Karpas-422 (cell line): ENCODE measurements around the gene YOD1. TPM values are rescaled to one million over a fixed set of nuclear protein-coding genes. Genes with fewer than 3 reads are reported as not detected.

ENCODE experiments used
- DNase-seq: peaks from one replicate; pipeline ENCODE4 v3.0.0-alpha.2; 2015
- H2AFZ ChIP-seq: fragments of 200-600 bp; sonication (generic); 2 replicates; pipeline ENCODE4 v1.6.1; 2014; ENCODE audit warnings: antibody characterized with exemption, low read length, mixed read lengths
- H3K27ac ChIP-seq: fragments of 200-600 bp; sonication (generic); 2 replicates; pipeline ENCODE4 v1.5.1; 2014; ENCODE audit warnings: mild to moderate bottlenecking, low read length, moderate library complexity
- H3K27me3 ChIP-seq: fragments of 200-600 bp; sonication (generic); 2 replicates; pipeline ENCODE4 v1.6.1; 2014; ENCODE audit warnings: low read length, mixed read lengths
- H3K36me3 ChIP-seq: fragments of 200-600 bp; sonication (generic); 2 replicates; pipeline ENCODE4 v1.6.1; 2014; ENCODE audit warnings: low read length, mixed read lengths; ENCODE audit not compliant: insufficient read depth
- H3K4me1 ChIP-seq: fragments of 200-600 bp; sonication (generic); 2 replicates; pipeline ENCODE4 v1.6.1; 2014; ENCODE audit warnings: mild to moderate bottlenecking, low read length, mixed read lengths
- H3K4me2 ChIP-seq: fragments of 200-600 bp; sonication (generic); 2 replicates; pipeline ENCODE4 v1.6.1; 2014; ENCODE audit warnings: low read length, low read depth, mild to moderate bottlenecking; ENCODE audit not compliant: poor library complexity, severe bottlenecking
- H3K4me3 ChIP-seq: fragments of 200-600 bp; sonication (generic); 2 replicates; pipeline ENCODE4 v1.5.1; 2014; ENCODE audit warnings: mild to moderate bottlenecking, antibody characterized with exemption, low read length, mixed read lengths
- H3K79me2 ChIP-seq: fragments of 200-600 bp; sonication (generic); 2 replicates; pipeline ENCODE4 v1.6.1; 2014; ENCODE audit warnings: mild to moderate bottlenecking, low read length, mixed read lengths
- H3K9ac ChIP-seq: fragments of 200-600 bp; sonication (generic); 2 replicates; pipeline ENCODE4 v1.6.0; 2014; ENCODE audit warnings: low read length
- H3K9me2 ChIP-seq: fragments of 200-600 bp; sonication (generic), shearing (Covaris generic); replicated peaks from 2 replicates; pipeline ENCODE4 v1.6.0; 2014; ENCODE audit warnings: mild to moderate bottlenecking, low read length, moderate library complexity; ENCODE audit not compliant: insufficient read depth
- H3K9me3 ChIP-seq: fragments of 300-700, 200-600 bp; sonication (generic); 2 replicates; pipeline ENCODE4 v1.6.1; 2014; ENCODE audit warnings: low read length, mixed read lengths
- H4K20me1 ChIP-seq: fragments of 200-600 bp; sonication (generic); 2 replicates; pipeline ENCODE4 v1.6.1; 2014; ENCODE audit warnings: mild to moderate bottlenecking, antibody characterized with exemption, low read length, low read depth; ENCODE audit not compliant: insufficient read depth
- total RNA-seq: library from RNA; depleted of rRNA; stranded (reverse); fragments of >200 nt; shearing (Covaris generic); gene quantifications from 2 replicates; pipeline ENCODE4 v1.2.3, GENCODE V29; 2014; ENCODE audit warnings: low replicate concordance

Gene YOD1
- total RNA-seq, 1 experiment from 2014 or later, result not detected

DNA sequence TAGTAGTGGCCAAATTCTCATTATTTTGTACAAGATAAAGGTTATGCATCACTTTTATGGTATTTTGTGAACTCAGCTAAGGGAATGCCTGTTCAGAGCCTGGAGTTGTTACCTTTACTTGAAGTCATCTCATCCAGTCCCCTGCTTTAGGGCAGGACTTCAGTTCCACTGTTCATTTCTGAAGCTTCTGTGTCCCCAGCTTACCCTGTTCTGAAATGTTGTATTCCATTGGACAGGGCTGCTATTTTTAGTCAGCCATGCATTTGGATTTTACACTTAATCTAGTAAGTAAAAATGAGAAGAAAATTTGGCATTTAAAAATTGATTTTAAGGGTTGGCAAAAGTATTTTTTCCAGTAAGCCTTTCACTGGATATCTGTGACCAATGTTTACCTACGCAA lies 26.0 kb upstream of the YOD1 start:
- Histone ChIP-seq H4K20me1 (no peaks in the 10 kb centered on the region), H3K9me2 (no peaks in the 10 kb centered on the region), H3K27me3 (no peaks in the 10 kb centered on the region), H3K79me2 (no peaks in the 10 kb centered on the region), H3K4me2 (no peak overlapping the region), H3K4me3 (no peak overlapping the region), H2AFZ (no peak overlapping the region), H3K9ac (no peak overlapping the region), H3K4me1 (no peaks in the 10 kb centered on the region), H3K9me3 (no peaks in the 10 kb centered on the region), H3K27ac (no peak overlapping the region), H3K36me3 (no peaks in the 10 kb centered on the region)
- DNase-seq, result no peak

DNA sequence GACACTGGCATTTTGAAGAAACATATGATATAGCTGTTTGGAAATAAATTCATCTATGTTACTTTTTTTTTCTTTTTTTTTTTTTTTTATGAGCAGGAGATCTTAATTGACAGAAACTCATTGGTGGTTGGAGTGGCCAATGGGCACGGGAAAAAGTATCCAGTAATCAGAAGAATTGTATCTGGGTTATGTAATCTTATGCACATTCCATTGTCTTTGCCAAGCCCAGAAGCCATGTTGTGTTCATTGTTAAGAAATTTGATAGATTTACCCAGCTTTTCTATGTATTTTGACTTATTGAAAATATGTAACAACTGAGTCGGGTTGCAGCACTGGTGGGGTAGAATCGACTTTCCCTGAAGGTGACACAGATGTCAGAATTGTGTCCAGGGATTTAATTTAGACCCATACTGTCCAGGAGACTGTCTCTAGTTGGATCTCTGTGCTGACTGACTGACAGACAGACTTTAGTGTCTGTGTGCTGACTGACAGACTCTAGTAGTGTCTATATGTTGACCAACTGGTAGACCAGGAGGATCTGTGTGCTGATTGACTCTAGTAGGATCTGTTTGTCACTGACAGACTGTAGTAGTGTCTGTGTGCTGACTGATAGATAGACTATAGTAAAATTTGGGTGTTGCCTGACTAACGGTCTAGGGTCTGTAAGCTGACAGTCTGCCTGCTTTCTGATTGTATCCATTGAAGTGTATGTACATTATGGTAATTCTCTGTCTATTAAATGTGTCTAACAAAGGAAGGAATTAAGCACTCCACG lies 25.4 kb upstream of the YOD1 start:
- H2AFZ ChIP-seq, result no peak overlapping the region
- no peak for DNase-seq
- no peak overlapping the region for H3K4me3 ChIP-seq

DNA sequence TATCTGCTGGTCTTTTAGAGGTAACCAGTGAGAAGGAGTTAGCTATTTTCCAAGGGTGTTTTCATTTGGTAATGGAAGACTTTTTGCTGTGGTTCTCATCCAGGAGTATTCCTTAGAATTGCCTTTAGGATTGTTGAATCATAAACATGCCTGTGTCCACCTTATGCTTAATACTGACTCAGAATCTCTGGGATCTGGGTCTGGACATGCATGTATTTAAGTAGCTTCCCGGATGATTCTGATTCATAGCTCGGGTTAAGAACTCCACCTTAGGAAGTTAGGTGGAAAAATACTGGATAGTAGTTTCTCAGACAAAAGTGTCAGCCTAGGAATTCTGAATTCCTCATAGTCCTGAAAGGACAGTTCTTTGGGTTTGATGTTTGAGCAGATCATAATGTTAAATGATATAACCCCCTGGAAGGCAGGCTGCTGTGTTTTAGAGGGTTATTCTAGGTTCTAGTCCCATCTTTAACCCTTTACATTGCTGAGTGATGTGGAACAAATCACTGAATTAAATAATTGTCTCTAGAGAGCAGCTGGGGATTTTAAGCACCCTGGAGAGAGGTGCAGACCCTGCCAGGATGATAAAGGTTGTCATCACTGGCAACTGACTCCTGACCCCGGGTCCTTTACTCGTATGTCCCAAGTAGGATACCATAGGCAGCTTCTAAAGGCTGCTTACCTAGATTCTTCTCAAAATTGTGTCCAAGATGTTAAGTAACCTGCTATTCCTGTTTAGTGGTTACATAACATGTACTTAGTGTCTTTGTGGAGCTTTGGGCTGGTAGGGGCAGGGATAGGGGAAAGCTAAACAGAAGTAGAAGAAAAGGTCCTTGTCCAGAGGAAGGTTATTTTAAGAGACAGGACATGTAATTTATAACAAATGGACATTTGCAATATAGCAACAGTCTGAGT lies 23.2 kb upstream of the YOD1 start:
- Histone ChIP-seq H3K79me2 (no peaks in the 10 kb centered on the region), H3K9me3 (no peaks in the 10 kb centered on the region), H3K27ac (no peak overlapping the region), H3K4me2 (no peak overlapping the region), H3K4me1 (no peaks in the 10 kb centered on the region), H3K9ac (no peak overlapping the region), H3K27me3 (no peaks in the 10 kb centered on the region), H2AFZ (no peak overlapping the region), H3K9me2 (no peaks in the 10 kb centered on the region), H4K20me1 (no peaks in the 10 kb centered on the region), H3K4me3 (no peak overlapping the region), H3K36me3 (no peaks in the 10 kb centered on the region)
- no peak for DNase-seq

More for the DNA sequence above, 25.4 kb upstream of the YOD1 start:
- Histone ChIP-seq H3K4me1 (no peaks in the 10 kb centered on the region), H4K20me1 (no peaks in the 10 kb centered on the region), H3K79me2 (no peaks in the 10 kb centered on the region), H3K9me2 (no peaks in the 10 kb centered on the region), H3K4me2 (no peak overlapping the region), H3K27ac (no peak overlapping the region), H3K9me3 (no peaks in the 10 kb centered on the region), H3K9ac (no peak overlapping the region), H3K27me3 (no peaks in the 10 kb centered on the region), H3K36me3 (no peaks in the 10 kb centered on the region)

DNA sequence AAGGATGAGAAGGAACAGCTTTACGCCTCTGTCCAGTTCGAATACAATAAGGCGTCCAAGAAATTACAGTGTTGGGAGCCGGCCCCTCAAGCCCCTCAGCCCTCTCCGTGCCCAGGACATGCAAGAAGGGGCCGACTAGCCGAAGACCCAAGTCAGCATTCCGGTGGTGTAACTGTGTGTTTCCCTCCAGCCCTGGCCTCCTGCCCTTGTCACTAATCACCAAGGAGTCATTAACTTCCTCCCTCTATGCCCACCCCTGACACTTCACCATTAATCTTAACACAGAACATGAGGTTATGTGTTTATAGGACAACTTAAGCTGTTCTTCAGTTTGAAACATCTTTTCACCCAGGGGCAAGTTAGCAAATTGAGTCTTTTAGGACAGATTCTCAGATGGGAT lies 21.2 kb upstream of the YOD1 start:
- no peak overlapping the region for H3K27ac ChIP-seq
- no peak for DNase-seq

DNA sequence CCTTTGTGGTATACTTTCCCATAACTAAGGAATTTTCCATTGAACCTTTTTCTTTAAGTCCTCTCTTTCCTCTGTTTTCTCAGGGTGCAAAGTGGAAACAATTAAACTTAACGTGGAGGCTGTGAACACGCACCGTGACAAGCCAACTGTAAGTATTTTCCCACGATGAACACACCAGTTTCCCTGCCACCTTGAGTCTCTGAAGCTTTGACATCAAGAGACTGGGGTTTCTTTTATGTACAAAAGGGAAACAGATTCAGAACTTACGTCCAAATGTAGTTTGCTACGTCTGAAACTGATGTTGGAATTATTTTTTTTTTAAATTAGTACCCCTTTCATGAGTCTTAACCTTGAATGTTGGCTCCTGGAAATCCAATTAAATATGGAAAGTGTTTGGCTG lies 20.4 kb upstream of the YOD1 start:
- DNase-seq, result no peak
- H3K9ac ChIP-seq, result no peak overlapping the region
- H3K4me2 ChIP-seq, result no peak overlapping the region
- no peaks in the 10 kb centered on the region for H3K79me2 ChIP-seq
- no peak overlapping the region for H3K27ac ChIP-seq
- no peaks in the 10 kb centered on the region for H3K9me3 ChIP-seq
- H3K27me3 ChIP-seq, result no peaks in the 10 kb centered on the region
- no peaks in the 10 kb centered on the region for H4K20me1 ChIP-seq
- H3K4me3 ChIP-seq, result no peak overlapping the region
- H3K36me3 ChIP-seq, result no peaks in the 10 kb centered on the region
- no peaks in the 10 kb centered on the region for H3K9me2 ChIP-seq
- H3K4me1 ChIP-seq, result no peaks in the 10 kb centered on the region
- no peak overlapping the region for H2AFZ ChIP-seq

More for the DNA sequence above, 21.2 kb upstream of the YOD1 start:
- no peak overlapping the region for H2AFZ ChIP-seq
- H3K79me2 ChIP-seq, result no peaks in the 10 kb centered on the region
- H3K4me3 ChIP-seq, result no peak overlapping the region
- no peaks in the 10 kb centered on the region for H3K9me3 ChIP-seq
- no peaks in the 10 kb centered on the region for H3K36me3 ChIP-seq
- no peaks in the 10 kb centered on the region for H3K27me3 ChIP-seq
- no peaks in the 10 kb centered on the region for H3K9me2 ChIP-seq
- no peak overlapping the region for H3K9ac ChIP-seq
- H4K20me1 ChIP-seq, result no peaks in the 10 kb centered on the region
- H3K4me1 ChIP-seq, result no peaks in the 10 kb centered on the region
- H3K4me2 ChIP-seq, result no peak overlapping the region

DNA sequence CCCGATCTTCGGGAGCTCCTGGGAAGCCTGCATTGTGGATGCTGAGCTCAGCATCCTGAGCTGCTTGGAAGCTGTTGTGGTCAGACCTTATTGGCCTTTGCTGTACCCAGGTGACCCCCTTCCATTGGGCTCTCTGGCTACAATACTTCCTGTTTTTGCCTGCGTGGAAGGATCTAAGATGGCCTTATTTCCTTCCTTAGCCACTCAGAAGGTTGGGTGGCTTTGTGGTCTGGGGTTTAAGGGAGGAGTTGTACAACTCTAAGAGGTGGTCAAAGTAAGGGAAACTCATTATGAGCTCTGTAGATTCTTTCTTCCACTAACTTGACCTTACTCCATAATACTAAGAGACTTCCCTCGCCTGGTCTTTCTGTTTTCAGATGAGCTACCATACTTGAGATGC lies 19.8 kb upstream of the YOD1 start:
- H3K36me3 ChIP-seq, result no peaks in the 10 kb centered on the region
- H4K20me1 ChIP-seq, result no peaks in the 10 kb centered on the region
- no peaks in the 10 kb centered on the region for H3K27me3 ChIP-seq
- no peak overlapping the region for H3K4me2 ChIP-seq
- no peak overlapping the region for H3K27ac ChIP-seq
- H3K9me3 ChIP-seq, result no peaks in the 10 kb centered on the region
- H3K4me1 ChIP-seq, result no peaks in the 10 kb centered on the region
- no peaks in the 10 kb centered on the region for H3K79me2 ChIP-seq
- H2AFZ ChIP-seq, result no peak overlapping the region
- no peak overlapping the region for H3K4me3 ChIP-seq
- DNase-seq, result no peak
- no peak overlapping the region for H3K9ac ChIP-seq
- no peaks in the 10 kb centered on the region for H3K9me2 ChIP-seq

DNA sequence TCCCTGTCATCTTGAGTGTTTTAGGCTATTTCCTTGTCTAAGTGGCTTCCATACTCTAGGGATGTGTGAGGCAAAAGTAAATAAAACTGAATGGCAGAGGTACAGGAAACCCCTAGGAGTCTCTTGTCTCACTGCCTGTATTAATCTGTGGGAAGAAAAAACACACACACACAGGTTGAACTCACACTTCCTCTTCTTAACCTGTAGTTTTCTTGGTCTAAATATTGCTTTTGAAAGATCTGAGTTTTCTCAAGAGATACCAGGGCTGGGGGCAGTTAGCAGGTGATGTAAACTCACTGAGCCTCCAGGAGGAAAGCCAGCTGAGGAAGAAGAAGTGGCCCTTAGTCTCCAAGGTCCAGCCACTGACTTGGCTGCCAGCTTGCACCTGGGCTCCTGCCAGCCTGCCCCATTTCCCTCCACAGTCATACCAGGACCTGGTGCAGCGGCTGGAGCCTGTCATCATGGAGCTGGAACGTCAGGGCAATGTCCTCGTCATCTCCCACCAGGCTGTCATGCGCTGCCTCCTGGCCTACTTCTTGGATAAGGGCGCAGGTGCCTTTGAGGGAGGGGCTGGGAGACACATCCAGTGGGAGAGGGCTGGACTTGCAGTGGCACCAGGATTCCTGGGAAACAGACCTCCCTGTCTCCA lies 19.0 kb upstream of the YOD1 start:
- H3K9ac ChIP-seq, result no peak overlapping the region
- no peaks in the 10 kb centered on the region for H3K79me2 ChIP-seq
- no peaks in the 10 kb centered on the region for H3K4me1 ChIP-seq
- H3K4me3 ChIP-seq, result no peak overlapping the region
- no peak overlapping the region for H3K4me2 ChIP-seq
- no peaks in the 10 kb centered on the region for H3K9me3 ChIP-seq
- H3K36me3 ChIP-seq, result no peaks in the 10 kb centered on the region
- no peaks in the 10 kb centered on the region for H3K27me3 ChIP-seq
- no peaks in the 10 kb centered on the region for H3K9me2 ChIP-seq
- no peaks in the 10 kb centered on the region for H4K20me1 ChIP-seq
- no peak for DNase-seq
- no peak overlapping the region for H3K27ac ChIP-seq
- no peak overlapping the region for H2AFZ ChIP-seq

DNA sequence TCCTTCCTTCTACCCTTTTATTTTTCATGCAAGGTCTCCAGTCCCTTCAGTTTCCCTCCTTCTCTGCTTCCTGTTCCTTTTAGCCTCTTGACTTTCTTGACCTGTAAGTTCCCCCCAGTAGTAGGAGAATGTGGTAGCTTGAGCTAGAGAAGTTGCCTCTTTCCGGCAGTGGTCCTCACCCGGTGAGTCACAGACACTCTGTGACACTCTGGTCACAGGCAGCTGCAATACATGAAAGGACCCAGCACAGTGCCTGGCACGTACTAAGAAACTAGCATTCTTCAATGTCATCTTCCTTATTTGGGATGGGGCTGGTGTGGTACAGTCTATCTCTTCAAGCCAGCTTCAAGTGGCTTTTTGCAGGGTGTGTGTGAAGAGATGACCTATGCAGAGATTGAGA lies 18.1 kb upstream of the YOD1 start:
- no peaks in the 10 kb centered on the region for H4K20me1 ChIP-seq
- no peak overlapping the region for H3K27ac ChIP-seq
- no peaks in the 10 kb centered on the region for H3K9me2 ChIP-seq
- no peaks in the 10 kb centered on the region; the same call in 1 of the 2 replicates for H3K27me3 ChIP-seq
- H2AFZ ChIP-seq, result no peak overlapping the region
- H3K4me1 ChIP-seq, result no peaks in the 10 kb centered on the region
- H3K79me2 ChIP-seq, result no peaks in the 10 kb centered on the region
- H3K4me2 ChIP-seq, result no peak overlapping the region
- H3K9me3 ChIP-seq, result no peaks in the 10 kb centered on the region
- no peak overlapping the region for H3K9ac ChIP-seq
- H3K36me3 ChIP-seq, result no peaks in the 10 kb centered on the region
- no peak for DNase-seq
- H3K4me3 ChIP-seq, result no peak overlapping the region
